G401.6 (cell line): ENCODE data around the gene VRK3.
"Not testable (repeated sequence)": the region's sequence is repeated elsewhere in the genome, so short reads cannot be mapped to it uniquely, and the experiment has no call there.

Experiments used
- FAIRE-seq: peaks from 2 replicates; lab custom pipeline; 2012; peaks lifted over from hg19 to GRCh38; lab: Jason Lieb, UNC

Gene VRK3

DNA sequence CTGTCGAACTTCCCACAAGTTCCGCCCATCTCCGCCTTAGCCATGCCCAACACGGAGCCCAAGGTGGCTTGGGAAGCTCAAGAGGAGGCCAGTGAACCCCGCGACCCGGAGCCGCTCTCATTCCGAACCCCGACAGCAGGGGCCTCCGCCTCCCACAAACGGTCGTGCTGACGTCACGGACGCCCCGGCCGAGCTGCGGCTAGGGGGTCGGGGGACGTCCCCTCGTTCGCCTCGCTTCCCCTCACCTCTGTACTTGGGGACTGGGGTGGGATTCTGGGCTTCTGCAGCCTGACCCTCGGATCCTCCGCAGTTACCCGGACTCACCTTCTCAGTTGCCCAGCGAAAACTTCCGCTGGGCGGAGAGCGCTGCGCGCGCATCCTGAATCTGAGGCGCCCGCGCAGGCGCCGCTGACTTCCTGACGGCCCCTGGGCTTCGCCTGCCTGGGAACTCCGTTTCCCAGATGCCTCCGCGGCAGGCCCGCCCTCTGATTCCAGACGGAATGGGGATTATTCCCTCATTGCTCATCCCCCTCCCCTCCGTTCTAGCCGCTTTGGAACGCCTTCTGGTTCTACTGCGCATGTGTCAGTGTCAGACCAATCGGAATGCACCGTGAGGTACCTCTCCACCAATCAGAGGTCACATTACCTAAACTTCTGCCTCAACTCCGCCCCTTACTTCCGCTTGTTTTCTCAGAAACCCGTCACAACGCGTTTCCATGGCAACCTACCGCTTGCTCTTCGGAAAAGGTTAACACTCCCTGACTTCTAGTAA lies at the start of gene VRK3:
Gene VRK3 (minus strand): TSS at position 351 of the 772 bp plus-strand sequence. CDS start 9,210 bp downstream, outside the sequence.
- FAIRE-seq = peak; percentile 99

DNA sequence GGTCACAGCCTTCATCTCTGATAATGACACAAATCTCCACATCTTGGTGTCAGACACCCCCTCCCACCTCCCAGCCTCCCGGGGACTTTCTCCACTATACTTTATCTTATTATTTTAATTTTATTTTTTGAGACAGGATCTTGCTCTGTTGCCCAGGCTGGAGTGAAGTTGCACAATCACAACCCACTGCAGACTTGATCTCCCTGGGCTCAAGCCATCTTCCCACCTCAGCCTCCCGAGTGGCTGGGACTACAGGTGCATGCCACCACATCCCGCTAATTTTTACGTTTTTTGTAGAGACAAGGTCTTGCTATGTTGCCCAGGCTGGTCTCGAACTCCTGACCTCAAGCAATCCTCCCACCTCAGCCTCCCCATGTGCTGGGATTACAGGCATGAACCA lies 43.2 kb upstream of the VRK3 start:
- FAIRE-seq = not testable (repeated sequence)

DNA sequence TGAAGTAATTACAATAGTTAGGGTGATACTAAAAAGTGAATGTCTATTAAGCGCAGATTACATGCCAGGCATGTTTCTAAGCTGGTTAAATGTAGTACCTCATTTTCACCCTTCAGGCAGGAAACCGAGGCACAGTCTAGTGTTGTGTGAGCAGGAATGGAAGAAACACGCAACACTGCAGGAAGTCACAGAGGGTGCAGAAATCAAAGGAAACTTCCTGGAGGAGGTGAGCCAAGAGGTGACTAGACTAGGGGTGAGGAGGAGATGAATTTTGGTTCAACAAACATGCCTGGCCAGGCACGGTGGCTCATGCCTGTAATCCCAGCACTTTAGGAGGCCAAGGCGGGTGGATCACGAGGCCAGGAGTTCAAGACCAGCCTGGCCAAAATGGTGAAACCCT lies 42.4 kb upstream of the VRK3 start:
- FAIRE-seq = no peak

DNA sequence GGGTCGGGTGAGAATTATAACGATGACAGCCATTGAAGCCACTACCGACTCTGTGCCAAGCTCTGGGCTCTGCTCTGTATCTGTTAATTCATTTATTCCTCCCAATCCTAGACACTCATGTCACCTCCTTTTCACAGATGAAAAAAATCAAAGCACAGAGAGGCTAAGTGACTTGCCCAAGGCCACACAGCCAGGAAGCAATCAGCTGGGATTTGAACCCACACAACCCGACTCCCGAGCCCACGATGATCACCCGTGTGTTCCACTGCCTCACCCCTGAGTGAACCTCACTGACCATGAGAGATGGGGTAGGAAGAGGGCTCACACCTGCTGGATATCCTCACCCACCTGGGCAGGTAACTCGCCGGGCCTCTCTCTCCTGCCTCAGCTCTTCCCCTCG lies 40.8 kb upstream of the VRK3 start:
- no peak for FAIRE-seq

DNA sequence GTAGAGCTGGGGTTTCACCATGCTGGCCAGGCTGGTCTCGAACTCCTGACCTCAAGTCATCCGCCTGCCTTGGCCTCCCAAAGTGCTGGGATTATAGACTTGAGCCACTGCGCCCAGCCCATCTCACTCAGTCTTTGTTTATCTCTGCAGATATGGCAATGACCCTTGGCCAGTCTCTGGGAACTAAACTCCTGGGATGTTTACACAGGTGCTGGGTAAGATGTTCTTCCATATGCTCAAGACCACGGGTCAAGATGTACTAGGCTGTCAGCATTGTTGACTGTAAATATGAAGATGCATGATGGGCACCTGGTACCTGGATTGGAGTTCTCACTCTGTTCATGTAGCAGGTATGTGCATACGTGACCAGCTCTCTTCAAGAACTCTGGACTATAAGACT lies 36.5 kb upstream of the VRK3 start:
- FAIRE-seq = no peak

DNA sequence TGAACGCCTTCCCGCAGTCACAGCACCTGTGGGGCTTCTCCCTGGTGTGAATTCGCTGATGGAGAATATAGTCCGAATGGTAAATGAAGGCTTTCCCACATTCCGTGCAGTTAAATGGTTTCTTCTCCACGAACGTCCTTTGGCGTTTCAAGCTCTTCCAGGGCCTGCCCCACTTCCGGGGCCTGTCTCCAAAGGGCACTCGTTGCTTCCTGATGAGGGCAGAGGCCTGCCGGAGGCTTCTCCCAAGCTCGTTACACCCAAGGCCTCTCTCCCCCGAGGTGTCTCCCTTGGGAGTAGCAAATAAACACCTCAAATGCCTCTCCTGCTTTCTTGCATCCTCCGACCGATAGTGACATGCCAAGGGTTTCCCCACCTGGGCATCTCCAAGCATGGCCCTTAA lies 34.9 kb upstream of the VRK3 start:
- no peak for FAIRE-seq

DNA sequence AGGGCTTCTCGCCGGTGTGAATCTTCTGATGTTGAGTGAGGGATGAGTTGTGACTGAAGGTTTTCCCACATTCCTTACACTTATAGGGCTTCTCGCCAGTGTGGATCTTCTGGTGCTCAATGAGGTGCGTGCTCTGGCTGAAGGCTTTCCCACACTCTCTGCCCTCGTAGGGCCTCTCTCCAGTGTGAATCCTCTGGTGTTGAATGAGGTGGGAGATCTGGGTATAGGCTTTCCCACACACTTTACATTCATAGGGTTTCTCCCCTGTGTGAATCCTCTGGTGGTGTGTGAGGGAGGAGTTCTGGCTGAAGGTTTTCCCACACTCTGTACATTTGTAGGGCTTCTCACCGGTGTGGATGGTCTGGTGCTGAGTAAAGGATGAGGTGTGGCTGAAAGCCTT lies 33.9 kb upstream of the VRK3 start:
- FAIRE-seq = no peak

DNA sequence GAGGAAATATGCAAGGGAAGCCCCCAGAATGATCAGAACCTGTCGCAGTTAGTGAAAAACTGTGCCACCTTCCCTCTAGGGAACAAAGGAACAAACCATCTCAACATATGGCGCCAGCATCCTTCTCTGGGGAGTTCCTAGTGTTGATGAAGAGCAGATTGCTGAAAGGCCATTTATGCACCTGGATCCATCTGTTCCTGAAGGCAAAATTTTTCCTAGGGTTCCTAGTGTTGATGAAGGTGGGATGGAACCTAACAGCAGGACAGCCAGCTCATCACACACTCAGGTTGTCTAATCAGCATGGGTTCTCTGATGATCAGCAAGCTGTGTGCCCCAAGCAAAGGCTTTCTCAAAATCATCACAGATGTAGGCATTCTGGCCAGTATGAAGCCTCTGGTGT lies 33.3 kb upstream of the VRK3 start:
- FAIRE-seq = no peak

- FAIRE-seq = no peak
Measured at GRCh38 chr19:50053119-50053518, 27.9 kb upstream of the VRK3 start.

DNA sequence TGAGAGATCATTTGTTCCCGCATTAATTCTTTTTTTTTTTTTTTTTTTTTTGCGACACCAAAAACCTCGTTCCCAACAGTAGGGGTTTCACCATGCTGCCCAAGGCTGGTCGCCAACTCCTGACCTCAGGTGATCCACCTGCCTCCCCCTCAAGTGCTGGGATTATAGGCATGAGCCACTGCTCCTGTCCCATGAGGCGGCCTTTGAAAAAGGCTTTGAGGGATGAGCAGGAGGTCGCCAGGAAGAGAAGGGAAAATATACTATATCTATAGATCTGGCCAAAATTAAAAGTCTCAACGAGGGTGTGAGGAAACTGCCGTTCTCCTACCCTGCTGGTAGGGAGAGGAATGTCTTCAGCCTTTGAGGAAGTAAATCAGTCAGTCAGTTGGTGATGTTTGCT lies 26.8 kb upstream of the VRK3 start:
- no peak for FAIRE-seq

- not testable (repeated sequence) for FAIRE-seq
Measured at GRCh38 chr19:50051228-50051895, 26.2 kb upstream of the VRK3 start.

DNA sequence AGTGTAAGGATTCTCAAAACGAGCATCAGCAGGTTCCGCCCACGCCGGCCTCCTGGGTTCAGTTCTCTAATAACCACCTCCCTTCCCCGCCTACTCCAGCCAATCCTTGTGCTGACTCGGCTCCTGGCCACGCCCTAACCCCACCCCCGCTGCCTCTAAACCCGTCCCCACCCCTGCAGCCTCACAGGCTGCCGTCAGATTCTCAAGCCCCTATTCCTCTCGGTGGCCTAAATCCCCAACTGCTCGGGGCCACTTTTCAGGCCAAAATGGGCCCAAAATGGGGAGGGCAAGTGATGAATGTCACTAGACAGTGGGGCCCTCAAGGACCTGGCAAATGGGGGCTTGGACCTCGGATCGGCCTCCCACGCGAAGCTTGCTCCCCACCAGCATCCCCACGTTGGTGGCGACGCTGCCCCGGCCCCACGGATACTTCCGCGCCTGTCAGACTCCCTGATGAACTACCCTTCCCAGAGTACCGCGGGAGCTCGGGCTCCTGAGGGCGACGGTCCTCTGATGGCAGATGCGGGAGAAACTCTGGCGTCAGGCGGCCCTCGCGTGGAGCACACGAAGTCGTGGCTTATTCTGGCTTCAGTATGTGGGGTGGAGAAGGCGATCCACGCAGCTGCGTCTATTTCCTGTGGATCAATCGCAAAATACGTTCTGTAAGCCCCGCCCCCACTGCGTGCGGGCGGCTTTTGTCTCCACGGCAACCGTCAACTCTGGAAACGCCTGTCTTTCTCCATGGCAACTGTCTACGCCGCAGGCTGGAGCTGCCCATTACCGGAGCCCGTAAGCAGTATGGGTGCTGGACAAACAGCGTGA lies 25.4 kb upstream of the VRK3 start:
- FAIRE-seq = no peak

GRCh38 chr19:50047671-50048070 lies 22.5 kb upstream of the VRK3 start:
- FAIRE-seq = no peak

DNA sequence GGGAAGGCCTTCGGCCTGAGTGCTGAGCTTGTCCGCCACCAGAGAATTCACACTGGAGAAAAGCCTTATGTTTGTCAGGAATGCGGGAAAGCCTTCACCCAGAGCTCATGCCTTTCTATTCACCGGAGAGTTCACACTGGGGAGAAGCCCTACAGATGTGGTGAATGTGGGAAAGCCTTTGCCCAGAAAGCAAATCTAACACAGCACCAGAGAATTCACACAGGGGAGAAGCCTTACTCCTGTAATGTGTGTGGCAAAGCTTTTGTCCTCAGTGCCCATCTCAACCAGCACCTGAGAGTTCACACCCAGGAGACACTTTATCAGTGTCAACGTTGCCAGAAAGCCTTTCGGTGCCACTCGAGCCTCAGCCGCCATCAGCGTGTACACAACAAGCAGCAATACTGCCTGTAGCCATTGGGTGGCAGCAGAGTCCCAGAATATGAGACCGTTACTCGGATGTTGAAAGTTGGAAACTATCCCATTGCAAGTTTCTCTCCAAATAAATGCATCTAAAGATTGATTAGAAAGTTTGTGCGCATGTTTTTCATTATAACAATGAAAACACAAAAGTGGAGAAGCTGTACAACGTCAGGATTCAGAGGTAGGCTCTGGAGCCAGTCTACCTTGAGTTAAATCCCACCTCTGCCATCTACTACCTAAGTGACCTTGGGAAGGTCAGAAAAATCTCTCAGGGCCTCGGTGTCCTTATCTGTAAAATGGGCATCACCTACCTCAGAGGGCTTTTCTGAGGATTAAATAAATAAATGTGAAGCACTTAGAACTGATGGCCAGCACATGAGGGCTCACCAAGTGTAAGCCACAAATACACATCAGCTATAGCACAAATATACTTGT lies 21.7 kb upstream of the VRK3 start:
- FAIRE-seq = no peak

GRCh38 chr19:50044922-50045321 lies 19.8 kb upstream of the VRK3 start:
- no peak for FAIRE-seq

DNA sequence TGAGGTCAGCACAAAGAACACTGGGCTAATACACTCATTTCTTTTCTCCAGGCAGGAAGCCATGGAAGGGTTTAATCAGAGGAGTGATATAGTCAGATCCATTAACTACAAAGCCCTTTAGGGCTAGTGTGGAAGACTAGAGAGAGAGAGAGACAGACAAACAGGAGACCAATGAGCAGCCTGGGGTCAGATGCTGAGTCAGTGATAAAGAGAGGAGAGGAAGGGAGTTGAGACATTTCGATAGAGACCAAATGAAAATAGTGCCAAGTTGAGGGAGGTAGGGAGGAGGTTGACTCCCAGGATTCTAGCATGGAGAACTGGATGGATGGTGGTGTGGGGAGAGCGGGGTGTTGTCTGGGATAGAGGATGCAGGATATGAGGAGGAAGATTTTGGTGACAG lies 18.8 kb upstream of the VRK3 start:
- FAIRE-seq = no peak

- FAIRE-seq = no peak
Measured at GRCh38 chr19:50042363-50043024, 17.3 kb upstream of the VRK3 start.

GRCh38 chr19:50040967-50041366 lies 15.8 kb upstream of the VRK3 start:
- no peak for FAIRE-seq

GRCh38 chr19:50039968-50040367 lies 14.8 kb upstream of the VRK3 start:
- no peak for FAIRE-seq

GRCh38 chr19:50036908-50037307 lies 11.7 kb upstream of the VRK3 start:
- no peak for FAIRE-seq

- no peak for FAIRE-seq
Measured at GRCh38 chr19:50030937-50031336, 5.8 kb upstream of the VRK3 start.

- FAIRE-seq = no peak
Measured at GRCh38 chr19:50030225-50030624, 5.1 kb upstream of the VRK3 start.
